Neural cell (in vitro differentiated cells): Measurements from ENCODE around the gene KRTAP4-16.
"Not testable (repeated sequence)": the region's sequence is repeated elsewhere in the genome, so short reads cannot be mapped to it uniquely, and the experiment has no call there.

Source experiments
- EP300 ChIP-seq: fragments of 450-650 bp; conservative IDR thresholded peaks from 2 replicates; pipeline ENCODE4 v1.6.1; 2014; ENCODE audit warnings: antibody characterized with exemption, mild to moderate bottlenecking, moderate library complexity; ENCODE audit not compliant: poor library complexity, severe bottlenecking
- EZH2 ChIP-seq: fragments of 200-600, 300-800 bp; shearing (Covaris generic), sonication (generic); IDR thresholded peaks from 2 replicates; pipeline ENCODE4 v1.6.1; 2014; ENCODE audit warnings: antibody characterized with exemption, low read length, borderline replicate concordance, mild to moderate bottlenecking; ENCODE audit not compliant: insufficient read depth, poor library complexity, severe bottlenecking
- POLR2AphosphoS5 ChIP-seq: IDR thresholded peaks from 2 replicates; pipeline ENCODE4 v1.6.1; 2012
- RAD21 ChIP-seq: fragments of 450-650 bp; conservative IDR thresholded peaks from 2 replicates; pipeline ENCODE4 v1.6.1; 2014; ENCODE audit warnings: antibody characterized with exemption, mild to moderate bottlenecking, moderate library complexity
- TAF1 ChIP-seq: IDR thresholded peaks from 2 replicates; pipeline ENCODE4 v1.6.1; 2012; ENCODE audit warnings: low read depth
- TF ChIP-seq, protein P1 (sequence below): fragments of 450-650 bp; IDR thresholded peaks from 2 replicates; pipeline ENCODE4 v1.5.1; 2014; ENCODE audit warnings: antibody characterized with exemption, mild to moderate bottlenecking, moderate library complexity; ENCODE audit not compliant: poor library complexity, severe bottlenecking
- TF ChIP-seq, protein P2 (sequence below): IDR thresholded peaks from 2 replicates; pipeline ENCODE4 v1.6.1; 2012; ENCODE audit warnings: borderline replicate concordance

DNA sequence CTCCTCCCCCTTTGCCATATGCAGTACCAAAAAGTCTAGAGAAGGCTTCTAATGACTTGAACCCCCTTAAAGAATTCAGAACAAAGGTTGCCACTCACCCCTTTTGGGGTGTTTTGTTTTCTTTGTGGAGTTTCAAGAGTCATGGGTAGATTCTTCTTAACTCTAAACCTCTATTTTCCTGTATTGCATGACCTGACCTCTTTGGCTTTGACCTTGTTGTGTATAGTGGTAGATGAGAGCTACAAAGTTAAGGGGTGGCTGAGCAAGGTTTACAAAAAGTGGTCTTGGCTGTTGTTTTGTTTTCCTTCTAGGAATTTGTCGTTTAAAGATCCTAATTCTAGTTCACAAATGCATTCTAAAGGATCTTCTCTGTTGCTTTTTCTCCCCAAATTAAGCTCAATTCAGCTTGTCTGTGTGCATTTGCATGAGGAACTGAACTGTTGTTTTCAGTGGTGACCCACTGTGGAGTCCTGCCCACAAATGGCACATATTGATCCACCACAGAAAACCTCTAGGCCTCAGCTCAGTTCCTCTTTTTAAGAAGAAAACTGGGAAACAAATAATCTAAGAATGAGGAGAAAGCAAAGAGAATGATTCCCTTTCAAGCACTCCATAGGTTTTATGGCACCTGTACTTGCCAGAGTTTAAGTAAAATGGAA is 6.8 kb upstream of the KRTAP4-16 start:
- TF ChIP-seq, protein P1, sequence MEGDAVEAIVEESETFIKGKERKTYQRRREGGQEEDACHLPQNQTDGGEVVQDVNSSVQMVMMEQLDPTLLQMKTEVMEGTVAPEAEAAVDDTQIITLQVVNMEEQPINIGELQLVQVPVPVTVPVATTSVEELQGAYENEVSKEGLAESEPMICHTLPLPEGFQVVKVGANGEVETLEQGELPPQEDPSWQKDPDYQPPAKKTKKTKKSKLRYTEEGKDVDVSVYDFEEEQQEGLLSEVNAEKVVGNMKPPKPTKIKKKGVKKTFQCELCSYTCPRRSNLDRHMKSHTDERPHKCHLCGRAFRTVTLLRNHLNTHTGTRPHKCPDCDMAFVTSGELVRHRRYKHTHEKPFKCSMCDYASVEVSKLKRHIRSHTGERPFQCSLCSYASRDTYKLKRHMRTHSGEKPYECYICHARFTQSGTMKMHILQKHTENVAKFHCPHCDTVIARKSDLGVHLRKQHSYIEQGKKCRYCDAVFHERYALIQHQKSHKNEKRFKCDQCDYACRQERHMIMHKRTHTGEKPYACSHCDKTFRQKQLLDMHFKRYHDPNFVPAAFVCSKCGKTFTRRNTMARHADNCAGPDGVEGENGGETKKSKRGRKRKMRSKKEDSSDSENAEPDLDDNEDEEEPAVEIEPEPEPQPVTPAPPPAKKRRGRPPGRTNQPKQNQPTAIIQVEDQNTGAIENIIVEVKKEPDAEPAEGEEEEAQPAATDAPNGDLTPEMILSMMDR, result not testable (repeated sequence)
- TF ChIP-seq TAF1, EZH2, EP300, POLR2AphosphoS5, RAD21: not testable (repeated sequence)
- TF ChIP-seq, protein P2, sequence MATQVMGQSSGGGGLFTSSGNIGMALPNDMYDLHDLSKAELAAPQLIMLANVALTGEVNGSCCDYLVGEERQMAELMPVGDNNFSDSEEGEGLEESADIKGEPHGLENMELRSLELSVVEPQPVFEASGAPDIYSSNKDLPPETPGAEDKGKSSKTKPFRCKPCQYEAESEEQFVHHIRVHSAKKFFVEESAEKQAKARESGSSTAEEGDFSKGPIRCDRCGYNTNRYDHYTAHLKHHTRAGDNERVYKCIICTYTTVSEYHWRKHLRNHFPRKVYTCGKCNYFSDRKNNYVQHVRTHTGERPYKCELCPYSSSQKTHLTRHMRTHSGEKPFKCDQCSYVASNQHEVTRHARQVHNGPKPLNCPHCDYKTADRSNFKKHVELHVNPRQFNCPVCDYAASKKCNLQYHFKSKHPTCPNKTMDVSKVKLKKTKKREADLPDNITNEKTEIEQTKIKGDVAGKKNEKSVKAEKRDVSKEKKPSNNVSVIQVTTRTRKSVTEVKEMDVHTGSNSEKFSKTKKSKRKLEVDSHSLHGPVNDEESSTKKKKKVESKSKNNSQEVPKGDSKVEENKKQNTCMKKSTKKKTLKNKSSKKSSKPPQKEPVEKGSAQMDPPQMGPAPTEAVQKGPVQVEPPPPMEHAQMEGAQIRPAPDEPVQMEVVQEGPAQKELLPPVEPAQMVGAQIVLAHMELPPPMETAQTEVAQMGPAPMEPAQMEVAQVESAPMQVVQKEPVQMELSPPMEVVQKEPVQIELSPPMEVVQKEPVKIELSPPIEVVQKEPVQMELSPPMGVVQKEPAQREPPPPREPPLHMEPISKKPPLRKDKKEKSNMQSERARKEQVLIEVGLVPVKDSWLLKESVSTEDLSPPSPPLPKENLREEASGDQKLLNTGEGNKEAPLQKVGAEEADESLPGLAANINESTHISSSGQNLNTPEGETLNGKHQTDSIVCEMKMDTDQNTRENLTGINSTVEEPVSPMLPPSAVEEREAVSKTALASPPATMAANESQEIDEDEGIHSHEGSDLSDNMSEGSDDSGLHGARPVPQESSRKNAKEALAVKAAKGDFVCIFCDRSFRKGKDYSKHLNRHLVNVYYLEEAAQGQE, result not testable (repeated sequence)
